Ramos (cell line): ENCODE measurements around the gene CCT7.
"Not testable (repeated sequence)": the region's sequence is repeated elsewhere in the genome, so short reads cannot be mapped to it uniquely, and the experiment has no call there.

ENCODE experiments used
- in situ Hi-C: fragments of 300-500 bp; cut with MboI; formaldehyde crosslinking; loops from one replicate; pipeline ENCODE4 v1.14.3; 2022; ENCODE audit warnings: low sequenced_read_pairs; ENCODE audit not compliant: unreplicated experiment

The CCT7 gene

DNA sequence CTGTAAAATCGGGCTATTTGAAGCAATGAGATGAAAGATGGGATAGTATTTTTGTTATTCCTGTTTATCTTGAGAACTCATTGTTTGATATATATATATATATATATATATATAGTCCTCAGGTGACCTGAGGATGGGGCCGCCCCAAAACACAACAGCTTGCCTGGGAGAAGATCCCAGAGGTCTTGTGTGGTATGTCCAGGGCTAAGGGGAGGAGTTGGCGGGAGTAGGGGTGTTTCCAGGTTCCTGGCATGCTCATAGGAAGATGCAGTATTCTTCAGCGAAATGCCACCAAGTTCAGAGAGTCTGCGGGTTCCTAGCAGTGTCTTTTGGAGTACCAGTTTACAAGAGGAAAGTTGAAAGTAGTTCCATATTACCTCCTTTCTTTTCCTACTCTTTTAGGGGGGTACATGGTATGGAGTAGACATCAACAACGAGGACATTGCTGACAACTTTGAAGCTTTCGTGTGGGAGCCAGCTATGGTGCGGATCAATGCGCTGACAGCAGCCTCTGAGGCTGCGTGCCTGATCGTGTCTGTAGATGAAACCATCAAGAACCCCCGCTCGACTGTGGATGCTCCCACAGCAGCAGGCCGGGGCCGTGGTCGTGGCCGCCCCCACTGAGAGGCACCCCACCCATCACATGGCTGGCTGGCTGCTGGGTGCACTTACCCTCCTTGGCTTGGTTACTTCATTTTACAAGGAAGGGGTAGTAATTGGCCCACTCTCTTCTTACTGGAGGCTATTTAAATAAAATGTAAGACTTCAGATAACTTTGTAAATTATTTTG is 18.3 kb downstream of the CCT7 start:
- in situ Hi-C loops, result no loop called here

DNA sequence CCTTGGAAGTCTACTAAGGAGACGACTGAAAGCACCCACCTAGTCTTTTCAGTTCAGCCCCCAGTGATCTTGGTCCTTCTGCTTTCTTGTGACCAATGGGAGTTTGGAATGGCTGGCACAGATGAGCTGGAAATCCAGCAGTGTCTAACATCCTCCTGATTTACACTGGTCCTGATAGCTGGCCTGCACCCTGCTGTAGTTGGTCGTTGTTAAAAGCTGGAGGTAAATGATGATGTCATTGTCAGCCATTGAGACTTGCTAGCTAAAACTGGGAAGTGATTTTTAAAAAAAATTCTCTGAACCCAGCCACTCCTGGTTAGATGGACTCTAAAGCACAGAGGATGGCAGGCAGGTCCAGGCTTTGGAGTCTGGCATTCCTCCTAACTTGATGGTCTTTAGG is 19.3 kb downstream of the CCT7 start:
- in situ Hi-C loops, result no loop called here

DNA sequence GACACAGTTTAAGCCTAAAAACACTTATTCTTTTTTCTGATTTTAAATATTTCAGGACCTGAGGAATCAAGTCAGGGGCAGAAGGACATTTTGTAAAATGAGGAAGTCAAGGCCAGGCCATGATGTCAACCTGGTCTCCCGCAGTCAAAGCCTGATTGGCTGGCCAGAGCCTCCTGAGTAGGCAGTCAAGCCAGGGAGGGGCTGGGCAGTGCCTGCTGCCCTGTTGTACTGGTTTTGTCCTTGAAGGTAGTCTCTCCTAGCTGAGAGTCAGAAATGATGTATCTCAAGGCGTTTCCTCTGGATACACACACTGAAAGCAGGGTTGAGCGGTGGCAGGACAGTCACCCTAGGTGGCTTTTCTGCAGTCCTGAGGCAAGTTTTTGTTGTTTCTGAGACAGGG is 19.8 kb downstream of the CCT7 start:
- in situ Hi-C loops, result no loop called here

DNA sequence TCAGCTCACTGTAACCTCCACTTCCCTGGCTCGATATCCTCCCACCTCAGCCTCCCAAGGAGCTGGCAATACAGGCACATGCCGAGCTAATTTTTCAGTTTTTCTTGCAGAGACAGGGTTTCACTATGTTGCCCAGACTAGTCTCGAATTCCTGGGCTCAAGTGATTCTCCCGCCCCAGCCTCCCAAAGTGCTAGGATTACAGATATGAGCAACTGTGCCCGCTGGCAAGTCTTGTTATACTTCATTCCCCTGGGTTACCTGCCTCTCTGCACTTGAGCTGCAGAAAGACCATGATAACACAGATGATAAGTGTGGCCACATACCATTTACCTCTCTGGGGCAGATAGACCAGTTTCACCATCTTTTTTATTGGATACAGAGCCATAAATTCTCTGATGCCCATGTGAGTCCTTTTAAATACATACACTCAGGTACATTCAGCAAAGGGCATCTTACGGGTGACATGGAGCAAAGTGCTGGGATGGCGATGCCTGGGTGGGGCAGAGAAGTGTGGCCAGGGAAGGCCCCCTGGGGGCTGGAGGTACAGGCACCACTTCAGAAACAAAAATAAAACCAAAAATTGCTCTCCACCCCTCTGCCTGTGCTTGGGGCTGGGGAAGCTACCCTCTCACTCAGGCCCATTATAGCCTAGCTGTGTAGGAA is 20.4 kb downstream of the CCT7 start:
- in situ Hi-C loops, result no loop called here

DNA sequence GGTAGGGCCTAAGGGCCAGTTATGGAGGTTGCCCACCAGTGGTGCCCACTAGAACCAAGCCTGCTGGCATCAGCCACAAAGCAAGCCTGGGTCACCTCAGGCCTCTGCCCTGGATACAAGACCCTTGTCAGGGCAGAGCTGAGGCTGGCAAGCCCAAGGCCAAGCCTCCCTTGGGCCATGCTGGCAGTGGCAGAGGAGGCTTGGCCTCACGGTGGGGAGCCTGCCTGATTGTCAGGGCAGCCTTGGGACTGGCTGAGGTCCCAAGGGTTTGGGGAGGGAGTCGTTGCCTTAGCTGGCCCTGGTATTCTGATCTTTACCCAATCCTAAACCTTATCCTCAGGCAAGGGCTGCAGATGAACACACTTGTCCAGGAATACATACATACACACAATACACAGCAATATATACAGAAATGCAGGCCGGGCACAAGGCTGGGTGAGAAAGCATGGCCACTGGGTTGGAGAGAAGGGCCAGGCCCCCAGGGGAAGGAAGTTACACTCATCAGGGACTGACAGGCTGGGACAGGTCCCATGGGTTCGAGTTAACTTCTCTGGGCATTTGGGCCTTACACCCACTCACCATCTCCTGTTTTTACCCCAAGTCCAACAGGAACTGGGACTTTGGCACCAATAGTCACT is 21.0 kb downstream of the CCT7 start:
- in situ Hi-C loops, result no loop called here

DNA sequence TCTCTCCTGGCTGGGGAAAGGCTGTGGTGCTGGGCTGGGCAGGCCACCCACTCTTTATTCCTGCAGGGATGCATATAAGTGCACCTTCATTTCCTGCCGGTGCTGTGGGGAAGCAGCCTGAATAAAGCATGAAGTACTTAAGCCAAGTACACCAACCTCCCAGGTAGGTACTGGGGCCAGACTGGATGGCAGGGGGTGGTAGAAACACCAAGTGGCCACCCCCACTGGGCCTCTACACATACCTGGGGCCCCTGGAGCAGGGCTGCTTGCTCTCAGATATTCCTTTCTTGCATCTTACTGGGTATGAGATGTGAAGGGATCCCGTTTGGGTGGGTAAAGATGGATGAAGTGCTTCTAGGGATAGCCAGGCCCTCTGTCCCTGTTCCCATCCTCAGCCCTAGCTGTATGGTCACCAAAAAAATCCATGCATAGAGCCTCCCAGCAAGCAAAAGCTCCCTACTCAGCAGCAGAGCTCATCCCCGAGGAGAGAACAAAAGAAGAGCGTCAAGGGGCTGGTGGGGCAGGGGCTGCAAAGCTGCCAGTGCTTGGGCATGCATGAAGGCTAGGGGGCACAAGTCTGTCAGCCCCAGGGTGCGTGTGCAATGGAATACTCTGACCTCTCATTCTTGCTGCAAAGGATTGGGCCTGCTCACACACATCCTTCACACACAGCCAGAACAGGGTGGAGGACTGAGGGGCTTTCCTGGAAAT is 22.0 kb downstream of the CCT7 start:
- in situ Hi-C loops, result no loop called here

DNA sequence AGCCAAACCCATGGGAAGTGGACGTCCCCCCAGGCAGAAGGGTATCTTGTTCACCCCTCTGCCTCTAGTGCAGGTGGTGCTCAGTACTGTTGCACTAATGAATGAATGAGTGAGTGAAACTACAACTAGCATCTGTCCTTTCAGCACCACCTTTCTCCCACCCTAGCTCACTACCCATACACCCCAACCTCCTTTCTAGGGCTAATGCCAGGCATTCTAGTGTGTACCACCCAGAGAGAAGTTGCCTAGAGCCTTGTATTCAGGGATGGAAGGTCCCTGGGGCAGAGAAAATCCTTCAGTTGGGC is 22.5 kb downstream of the CCT7 start:
- in situ Hi-C loops, result no loop called here

DNA sequence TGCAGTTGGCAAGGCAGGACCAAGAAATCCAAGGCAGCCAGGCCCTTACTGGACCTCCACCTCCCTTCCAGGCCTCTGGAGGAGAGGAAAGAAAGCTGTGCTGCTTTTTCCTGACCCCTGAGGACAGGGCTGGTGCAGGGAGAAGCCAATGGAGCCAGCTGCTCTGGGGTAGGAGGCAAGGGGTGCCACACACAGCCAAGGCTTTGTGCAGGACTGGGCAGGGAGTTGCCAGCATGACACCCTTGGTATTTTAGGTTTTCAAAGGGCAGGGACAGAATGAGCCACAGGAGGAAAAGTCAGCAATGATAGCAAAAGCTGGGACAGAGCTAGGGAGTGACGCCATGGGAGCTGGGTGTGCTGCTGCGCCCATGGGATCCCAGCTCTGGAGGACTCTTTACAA is 22.9 kb downstream of the CCT7 start:
- in situ Hi-C loops, result no loop called here

DNA sequence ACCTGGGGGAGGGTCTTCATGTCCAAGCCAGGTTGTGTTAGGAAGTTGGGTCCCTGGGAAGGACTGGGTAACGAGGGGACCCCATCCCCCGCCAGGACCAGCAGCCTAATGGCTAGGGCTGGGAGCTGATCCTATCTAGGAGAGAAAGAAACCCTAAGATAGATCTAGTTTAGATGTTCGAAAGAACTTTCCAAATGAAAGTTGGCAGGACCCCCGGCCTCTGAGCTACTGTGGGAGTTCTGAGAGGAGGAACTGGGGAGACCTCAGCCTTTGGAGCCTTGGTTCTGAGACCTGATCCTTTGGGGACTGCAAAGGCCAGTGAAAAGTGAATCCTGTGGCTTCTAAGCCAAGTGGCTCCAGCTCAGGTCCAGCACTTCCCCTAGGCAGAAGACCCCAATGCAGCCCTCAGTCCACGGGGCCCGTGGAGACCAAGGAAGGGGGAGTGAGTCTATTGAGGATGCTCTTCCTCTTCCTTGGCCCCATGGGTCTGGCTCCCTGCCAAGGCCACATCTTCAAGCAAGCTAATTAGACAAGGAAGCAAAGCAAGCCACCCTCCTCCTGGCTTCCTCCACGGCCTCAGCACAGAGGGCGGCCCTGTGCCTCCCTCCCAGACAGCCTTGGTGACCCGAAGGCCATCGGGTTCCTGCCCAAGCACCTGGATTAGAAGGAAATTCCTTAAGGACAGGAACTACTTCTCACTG is 23.5 kb downstream of the CCT7 start:
- in situ Hi-C loops, result no loop called here

DNA sequence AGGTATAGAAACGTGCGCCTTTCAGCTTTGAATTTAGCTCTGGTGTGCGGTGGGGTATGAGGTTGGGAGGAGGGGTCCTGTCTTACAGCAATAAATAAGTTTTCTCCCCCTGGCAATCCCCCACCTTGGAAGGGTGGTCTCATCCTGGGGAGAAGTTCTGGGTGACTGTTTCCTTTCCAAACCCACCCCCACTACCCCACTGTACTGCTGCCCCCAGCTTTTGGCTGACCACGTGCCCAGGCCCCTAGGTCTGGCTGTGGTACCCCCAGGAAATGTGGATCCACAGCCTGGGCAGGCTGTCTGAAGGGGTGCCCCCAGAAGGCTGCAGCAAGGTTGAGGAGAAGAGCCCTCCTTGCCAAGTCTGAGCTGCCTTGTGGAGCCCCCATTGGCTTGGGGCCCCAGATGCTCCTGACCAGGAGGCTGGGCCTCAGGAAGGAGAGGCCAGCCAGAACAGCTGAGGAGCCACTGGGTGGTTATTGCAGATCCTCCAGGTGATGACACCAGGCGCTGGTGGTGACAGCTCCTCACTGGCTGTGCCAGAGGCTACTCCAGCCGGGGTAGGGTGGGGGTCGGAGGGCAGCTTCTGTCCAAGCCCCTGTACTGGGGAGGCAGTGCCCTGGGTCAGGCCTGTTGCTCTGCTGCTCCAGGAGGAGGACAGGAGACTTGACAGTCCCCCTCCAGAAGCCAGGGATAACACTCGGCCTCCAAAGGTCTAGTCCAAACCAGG is 24.2 kb downstream of the CCT7 start:
- in situ Hi-C loops, result no loop called here

DNA sequence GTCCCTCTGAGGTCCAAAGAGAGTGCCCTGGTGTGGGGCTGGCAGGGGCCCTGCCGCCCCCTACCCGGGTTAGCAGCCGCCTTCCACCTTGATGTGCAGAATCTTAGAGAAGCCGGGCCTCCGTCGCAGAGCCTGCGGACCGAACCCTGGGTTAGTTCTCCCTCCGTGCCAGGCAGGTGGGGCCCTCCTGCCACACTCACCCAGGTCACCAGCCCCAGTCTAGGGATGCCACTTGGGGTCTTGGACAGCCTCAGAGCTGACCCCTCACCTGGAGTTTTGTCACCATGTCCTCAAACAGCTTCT is 24.8 kb downstream of the CCT7 start:
- in situ Hi-C loops, result no loop called here

DNA sequence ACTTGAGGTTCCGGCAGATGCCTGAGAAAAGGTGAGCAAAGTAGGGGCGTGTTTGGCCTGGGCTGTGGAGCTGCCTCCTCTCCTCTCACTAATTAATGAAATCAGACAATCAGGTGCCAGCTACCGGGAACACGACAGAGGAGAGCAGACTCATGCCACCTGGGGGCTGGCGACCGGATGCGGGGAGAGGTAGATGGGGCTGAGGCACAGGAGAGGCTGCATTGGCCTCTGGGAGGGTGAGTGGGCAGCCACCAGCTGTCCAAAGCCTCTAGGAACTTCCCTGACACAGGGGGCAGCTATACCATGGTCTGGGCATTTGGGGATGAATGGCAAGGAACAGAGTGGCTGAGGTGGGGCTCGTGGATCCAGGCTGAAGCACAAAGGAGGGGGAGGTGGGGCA is 25.2 kb downstream of the CCT7 start:
- in situ Hi-C loops, result no loop called here

DNA sequence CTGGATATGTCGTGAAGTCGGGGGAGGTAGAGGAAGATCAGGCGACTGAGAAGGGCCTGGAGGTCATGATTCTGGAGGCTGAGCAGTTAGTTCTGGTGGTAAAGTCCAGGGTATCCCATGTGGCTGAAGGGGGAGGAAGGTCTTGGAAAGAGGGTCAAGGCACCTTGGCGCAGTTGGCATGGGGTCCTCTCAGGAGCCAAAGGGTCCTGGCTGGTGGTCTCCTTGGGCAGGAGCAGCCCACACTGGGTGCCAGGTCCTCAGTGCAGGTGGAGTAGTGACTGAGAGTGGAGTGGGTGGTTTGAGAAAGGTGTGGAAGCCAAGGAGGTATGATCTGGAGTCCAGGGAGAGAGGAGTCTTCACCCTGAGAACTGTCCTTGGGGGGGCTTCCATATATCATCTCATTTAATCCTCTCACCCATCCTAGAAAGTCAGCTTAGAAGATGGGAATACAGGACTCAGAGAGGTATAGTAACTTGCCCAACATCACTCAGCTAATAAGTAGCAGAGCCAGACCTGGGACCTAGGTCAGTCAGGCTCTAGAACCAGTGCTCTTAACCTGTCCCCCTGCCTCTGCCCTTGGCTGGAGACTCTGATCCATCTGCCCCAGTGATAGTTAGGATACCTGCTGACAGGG is 25.7 kb downstream of the CCT7 start:
- in situ Hi-C loops, result no loop called here

DNA sequence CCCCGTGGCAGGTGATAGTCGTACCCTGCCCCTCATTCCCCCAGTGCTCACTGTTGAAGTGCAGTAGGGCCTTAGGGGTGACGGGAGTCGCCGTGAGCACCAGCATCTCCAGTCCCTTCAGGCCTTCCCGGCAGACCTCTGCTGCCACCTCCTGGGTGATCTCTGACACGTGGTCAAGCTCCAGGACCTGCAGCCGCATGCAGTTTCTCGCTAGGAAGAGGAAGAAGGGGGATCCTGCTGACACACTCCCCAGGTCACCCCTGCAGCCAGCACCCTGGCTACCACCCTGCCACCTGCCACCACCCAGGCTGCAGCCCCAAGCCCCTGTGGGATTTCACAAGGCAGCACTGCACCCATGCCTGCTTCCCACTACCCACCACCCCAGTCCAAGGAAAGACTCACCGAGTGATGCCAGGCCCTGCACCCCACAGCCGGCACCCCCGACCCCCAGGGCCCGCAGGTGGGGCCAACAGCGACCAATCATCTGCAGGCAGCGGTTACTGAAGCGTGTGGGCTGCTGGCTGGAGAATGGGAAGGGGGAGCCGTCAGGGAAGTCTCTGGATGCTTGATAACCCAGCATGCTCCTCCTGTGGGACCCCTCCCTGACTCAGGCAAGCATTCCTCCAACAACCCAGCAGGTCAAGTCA is 26.4 kb downstream of the CCT7 start:
- in situ Hi-C loops, result no loop called here

DNA sequence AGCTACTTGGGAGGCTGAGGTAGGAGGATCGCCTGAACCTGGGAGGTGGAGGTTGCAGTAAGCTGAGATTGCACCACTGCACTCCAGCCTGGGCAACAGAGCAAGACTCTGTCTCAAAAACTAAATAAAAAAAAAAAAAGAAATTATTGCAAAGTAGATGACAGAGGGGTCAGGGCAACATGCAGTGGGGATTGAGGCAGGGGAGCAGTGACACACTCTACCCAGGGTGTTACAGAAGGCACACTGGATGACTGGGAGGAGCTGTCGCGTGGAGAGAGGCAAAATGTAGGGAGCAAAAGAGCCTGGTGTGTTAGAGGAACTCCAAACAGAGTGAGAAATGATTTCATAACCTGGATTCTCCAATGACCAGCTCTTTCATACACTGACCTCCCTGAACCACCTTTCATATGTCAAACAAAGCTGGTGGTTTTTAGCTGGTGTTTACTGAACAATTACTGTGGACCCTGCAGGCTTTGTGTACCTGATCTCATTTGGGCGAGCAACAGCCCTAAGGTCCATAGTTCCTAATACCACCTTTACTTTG is 28.1 kb downstream of the CCT7 start:
- in situ Hi-C loops, result no loop called here

DNA sequence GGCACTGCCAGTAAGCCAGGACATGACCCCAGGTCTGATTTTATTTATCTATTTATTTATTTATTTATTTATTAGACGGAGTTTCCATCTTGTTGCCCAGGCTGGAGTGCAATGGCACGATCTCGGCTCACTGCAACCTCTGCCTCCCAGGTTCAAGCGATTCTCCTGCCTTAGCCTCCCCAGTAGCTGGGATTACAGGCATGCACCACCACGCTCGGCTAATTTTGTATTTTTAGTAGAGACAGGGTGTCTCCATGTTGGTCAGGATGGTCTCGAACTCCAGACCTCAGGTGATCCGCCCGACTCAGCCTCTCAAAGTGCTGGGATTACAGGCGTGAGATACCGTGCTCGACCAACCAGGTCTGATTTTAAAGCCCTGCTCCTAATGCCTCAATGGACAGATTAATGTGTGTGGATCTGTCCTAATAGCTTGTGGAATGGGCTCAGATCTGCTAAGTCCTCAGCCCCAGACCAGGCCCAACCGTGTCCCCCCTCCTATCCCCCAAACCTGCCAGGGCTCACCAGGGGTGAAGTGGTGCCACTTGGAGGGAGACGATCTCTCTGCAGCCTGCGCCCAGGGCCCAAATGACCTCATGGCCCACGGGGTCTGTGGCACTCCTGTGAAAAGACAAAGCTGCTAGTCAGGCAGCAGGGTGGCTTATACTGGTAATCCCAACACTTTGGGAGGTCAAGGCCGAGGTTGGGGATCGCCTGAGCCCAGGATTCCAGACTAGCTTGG is 28.8 kb downstream of the CCT7 start:
- in situ Hi-C loops, result not testable (repeated sequence)

DNA sequence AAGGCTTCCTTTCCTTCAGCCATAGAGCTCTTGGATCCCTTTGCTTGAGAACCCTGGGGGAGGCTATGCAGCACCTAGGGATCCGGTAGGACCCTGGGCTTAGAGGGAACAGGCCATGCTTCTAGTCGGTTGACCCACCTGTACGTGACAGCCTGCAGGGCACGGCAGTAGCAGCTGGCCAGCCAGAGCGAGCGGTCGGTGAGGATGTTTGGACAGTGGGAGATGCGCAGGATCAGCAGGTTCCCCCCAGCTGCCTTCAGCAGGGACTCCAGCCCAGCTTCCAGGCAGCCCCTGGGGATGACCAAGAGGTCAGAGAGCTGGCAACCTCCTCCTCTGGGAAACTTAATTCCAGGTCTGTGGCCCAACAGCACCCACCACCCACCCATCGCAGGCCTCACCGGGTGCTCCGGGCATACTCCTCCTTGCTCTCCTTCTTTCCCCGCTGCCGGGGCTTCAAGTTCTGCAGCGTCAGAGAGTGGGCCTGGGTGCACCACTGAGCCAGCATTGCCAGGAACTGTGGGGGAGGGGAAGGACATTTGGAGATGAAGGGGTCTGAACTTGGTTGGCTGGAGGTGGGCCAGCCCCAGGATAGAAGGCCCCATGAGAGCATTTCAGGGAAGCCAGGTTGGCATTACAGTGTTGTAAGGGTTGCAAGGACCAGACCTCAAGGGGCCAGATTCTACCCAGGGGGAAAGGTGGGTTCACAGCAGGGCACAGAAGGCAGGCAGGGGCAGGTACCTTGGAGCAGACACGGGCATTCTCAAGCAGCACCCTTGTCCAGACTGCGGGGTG is 29.6 kb downstream of the CCT7 start:
- in situ Hi-C loops, result no loop called here

DNA sequence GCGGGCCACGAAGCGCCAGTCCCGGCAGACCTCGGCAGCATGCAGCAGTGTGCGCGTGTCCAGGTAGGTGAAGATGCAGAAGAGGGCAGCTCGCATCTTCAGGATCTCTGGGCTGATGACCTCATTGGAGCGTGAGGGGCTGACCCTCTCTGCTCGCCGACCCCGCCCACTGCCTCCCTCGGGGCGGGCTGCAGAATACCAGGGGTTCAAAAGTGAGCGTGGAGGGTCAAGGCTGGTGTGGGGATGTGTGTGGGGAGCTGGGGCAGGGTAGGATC is 30.2 kb downstream of the CCT7 start:
- in situ Hi-C loops, result no loop called here
